ENCODE data around the gene SLC26A9.

SLC26A9 gene

DNA sequence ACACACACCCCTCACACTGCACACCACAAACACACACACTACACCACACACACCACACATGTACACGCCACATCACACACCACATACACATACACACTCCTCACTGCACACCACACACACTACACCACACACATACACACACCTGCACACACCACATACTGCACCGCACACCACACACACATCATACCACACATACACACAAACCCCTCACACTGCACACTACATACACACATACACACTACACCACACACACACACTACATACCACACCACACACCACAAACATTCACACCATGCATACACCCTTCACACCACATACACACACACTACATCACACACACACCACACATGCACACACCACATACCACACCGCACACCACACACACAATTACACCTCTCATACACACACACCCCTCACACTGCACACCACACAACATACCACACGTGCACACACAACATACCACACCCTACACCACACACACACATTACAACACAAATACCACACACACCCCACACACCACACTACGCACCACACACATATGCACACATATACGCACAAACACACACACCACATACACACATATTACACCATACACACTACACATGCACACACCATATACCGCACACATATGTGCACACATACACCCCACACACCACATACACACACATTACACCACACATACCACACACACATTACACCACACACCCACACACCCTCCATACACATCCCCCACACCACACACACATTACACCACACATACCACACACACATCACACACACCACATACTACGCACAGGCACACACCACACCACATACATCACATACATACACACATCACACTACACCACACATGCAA lies 30.3 kb upstream of the SLC26A9 start:
- DNase-seq, result no peak

DNA sequence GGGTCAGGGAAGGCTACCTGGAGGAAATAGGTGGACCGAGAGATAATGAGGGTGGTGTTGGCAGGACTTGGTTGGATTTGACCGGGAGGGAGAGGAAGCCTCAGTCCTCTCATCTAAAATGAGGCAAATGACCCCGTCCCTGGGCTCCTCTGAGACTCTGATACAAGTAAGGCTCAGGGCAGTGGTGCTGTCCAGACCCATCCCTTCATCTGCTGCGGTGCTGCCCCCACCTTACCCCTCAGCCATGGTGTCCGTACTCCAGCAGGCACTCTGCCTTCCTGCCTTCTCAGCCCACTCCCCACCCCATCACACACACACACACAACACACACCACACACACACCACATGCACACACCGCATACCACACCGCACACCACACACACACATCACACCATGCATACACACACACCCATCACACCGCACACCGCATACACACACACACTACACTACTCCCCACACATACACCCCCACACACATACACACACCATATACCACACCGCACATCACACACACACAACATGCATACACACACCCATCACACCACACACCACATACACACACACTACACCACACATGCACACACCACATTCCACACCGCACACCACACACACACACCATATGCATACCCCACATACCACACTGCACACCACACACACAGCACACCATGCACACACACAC lies 29.4 kb upstream of the SLC26A9 start:
- no peak for DNase-seq

DNA sequence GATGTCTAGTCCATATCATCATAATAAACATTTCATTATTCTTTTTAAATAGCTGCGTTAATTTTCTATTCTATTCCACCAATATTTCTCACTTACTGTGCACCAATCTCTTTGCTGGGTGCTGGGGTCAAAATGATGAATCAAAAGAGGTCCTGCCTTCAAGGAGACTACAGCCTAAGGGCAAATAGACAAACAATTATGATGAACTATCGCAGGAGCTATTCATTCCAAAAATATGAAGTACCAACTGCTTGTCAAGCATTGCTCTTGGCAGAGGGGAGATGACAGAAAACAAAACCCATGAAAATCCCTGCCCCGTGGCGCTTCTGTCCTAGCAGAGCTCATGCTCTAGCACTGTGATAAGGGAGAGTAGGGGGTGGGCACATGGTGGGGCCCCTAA lies 28.8 kb upstream of the SLC26A9 start:
- DNase-seq, result no peak

DNA sequence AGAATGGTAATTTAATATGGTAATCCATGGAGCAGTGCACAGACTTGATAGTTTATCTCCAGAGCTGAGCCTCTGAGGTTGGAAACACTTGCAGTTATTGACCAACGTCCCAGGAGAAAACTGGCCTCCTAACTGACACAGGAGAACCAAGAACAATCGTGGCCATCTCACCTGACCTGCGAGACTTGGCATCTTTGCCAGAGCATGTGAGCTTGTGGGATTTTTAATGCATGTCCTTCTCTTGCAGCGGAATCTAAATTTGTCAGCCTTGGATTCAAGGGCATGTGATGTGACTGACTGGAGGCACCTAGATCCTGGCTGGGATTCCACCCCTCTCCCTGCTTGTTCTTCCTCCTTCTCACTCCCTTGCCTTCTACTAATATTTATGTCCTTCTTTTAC lies 27.8 kb upstream of the SLC26A9 start:
- no peak for DNase-seq

DNA sequence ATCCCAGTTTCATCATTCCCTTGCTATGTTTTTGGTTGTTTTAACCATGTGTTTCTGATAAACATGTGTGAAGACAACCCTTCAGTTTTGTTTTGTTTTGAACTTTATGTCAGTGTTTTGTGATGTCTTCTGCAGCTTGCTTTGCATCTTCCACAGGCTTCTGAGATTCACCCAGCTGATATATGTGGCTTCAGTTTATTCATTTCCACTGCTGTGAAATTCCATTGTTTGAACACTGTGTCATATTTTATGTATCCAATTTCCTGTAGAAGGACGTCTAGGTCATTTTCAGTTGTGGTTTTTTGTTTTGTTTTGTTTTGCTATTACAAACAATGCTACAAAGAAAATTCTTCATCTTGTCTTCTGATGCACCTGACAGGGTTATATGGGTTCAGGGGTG lies 27.2 kb upstream of the SLC26A9 start:
- DNase-seq, result no peak

DNA sequence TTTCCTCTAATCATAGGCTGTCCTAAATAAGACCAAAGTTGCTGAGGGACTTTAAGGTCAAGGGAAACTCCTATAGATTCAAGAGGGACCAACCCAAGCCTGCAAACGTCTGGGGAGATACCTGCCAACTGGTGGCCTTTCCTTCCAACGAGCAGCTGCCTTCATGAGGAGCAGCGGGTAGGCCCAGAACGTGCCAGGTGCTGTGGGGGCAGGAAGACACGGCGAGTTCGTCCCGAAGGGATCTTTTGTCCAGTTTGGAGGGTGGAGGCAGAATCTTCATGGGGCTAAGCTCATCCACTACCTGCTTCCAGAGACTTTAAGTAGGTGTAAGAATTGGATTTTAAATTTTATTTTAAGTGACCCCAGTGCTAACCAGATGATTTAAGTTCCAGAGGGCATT lies 26.0 kb upstream of the SLC26A9 start:
- DNase-seq, result no peak

DNA sequence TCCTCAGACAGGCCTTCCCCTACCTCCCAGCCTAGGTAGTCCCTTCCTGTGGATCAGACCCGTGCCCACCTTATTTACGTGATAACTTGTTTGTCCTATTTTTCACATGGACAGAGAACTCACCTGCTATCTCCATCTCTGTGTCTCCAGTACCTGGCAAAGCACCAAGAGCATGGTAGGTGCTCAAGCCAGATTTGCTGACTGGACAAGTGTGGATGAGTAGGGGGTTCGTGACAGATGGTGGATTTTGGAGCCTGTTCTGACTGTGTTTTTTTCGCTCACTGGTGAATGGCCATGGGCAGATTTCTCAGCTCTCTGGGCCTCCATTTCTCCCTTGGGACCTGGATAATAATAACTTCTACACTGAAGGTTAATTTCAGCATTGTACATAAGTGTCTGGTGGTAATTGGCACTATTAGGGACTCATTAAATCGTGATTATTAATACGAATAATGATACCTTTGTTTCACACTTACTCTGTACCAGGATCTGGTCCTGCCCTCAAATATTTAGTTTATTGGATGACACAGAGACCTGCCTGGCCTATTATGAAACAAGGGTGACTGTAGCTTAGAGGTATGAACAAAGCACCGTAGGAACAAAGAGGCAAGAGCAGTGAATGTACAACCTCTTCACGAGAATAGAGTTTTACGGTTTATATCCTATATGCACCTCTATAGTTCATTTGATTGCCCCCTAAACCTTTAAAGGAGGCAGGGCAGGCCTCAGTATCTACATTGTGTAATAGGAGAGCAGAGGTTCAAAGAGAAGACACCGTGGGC lies 24.5 kb upstream of the SLC26A9 start:
- DNase-seq, result no peak

DNA sequence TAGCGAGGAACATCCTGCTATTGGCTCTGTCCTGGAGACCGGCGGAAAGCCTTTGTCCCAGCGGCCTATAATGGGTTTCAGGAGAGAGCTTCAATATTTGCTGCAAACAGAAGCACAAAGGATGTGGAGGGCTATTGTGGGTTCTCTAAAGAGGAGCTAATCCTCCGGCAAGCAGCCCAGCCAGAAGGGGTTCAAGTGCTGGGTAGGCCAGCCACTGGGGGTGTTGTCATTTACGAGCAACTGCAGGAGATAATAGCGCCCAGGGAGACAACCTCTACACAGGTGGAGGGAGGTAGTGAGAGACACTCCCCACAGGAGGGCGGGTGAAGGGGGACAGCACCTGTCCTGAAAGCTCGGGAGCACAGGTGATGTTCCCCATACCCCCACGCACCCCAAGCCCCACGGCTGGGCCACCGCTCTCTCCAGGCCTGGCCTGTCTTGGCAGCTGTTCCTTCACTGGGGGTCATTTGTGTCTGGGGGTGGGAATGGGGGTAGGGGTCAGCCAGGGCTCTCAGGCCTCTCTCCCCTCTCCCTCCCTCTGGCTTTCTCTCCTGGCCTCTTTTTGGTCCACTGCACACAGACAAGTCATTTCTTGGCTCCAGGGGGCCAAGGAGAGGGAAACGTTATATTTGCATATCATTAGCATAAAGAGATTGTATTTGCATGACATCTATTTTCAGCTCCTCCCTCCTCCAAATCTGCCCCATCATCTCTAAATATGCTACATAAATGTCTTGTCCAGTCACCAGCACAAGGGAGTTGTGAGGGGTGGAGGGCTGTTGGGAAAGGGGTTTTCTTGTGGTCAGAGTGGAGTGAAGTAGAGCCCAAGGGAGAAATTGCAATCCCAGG lies 22.0 kb upstream of the SLC26A9 start:
- DNase-seq, result no peak

DNA sequence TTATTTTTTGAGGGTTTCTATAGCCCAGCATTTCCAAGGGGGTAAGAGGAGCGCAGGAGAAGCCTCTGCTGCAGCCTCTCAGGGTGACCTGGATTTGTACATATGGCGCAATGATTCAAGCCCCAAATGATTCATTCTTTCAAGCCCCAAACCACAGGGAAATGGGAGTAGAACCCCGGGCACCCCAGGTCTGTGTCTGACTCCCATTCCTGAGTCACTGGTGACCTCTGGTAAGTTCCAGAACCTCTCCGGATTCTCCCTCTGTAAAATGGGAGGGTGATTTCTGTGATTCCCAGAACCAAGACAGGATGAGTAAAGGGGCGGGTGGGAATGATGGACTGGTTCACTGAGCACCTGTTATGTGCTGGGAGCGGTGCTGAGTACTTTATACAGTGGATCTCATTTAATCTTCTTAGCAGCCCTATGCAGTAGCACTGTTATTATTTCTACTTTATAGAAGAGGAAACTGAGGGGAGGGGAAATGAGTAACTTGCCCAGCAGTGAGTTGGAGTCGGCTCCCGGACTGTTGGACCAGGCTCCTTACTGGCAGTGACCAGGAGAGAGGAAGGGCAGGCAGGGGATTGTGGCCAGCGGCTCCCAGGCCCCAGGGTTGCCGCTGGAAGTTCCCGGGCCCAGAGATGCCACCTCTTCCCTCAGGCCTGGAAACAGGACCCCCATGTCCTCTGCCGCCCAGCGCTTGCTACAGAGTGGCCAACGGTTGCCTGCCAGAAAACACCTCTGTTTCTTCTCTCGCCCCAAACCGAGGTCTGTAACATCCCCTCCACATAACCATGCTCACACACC lies 20.3 kb upstream of the SLC26A9 start:
- no peak for DNase-seq

DNA sequence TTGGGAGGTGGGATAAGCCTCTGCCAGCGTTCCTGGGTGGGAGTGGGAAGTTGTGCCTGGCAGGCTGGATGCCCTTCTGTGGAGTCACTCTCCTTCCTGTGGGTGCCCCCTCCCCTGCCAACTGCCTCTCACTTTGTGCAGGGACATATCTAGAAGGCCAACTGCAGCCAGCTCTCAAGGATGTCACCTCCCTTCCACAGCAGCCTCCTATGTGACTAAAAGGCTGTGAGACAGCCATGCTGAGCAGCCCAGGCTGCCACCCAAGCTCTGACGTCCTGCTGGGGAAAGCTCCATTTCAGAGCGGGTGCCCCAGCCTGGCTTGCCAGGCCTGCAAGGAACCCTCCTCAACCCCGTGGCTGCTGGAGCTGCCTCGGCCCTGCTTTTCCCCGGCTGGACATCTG lies 19.6 kb upstream of the SLC26A9 start:
- DNase-seq, result no peak

DNA sequence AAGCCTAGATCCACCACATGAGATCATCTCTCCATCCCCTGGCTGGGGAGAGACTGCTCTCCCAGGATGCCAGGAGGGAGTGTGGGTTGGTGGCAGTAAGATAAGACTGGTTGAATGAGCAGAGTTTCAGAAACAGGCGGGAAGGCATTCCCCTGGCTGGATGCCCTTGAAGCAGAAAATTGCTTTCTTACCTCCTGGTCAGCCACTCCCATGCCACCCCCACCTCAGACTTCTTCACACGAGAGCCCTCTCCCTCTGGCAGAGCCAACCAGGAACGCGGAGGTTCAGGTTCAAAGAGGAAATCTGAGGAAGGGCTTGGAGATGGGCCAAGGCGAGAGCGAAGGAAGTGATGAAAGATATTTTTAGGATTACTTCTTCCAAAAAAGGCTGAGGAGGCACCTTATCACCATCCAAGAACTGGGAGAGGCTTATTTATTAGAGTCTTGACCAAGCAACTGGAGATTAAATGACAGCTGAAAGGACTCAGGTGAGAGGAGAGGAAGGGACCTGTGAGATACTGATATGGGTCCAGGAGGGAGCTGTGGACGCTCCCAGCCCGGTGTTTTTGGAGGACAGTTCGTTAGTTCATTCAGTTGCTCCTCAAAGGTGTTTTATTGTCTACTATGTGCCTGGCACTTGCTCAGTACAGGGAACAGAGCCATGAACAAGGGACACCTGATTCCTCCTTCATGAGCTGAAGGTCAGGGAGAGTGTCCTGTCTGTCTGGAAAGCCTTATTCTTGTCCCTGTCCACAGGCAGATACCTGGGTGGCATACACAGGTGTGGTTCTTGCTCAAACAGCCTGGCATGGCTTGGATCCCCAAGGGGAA lies 18.9 kb upstream of the SLC26A9 start:
- DNase-seq, result no peak

DNA sequence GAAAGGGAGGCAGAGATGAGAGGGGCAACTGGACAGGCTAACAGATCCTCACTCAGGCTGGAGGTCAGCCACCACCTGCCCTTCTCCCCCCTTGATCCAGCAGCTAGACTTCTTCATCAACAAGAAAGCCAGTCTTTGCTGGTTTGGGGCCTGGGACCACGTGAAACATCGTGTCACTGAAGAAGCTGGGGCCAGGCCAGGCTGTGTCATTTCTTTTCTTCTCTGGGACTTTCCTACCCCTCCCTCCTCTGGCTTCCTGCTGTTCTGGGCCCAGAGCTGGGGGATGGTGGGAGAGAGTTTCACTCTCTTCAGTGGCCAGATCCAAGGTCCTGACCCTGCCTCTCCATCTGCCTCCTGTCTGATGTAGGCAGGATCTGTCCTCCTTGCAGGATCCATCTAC lies 18.1 kb upstream of the SLC26A9 start:
- DNase-seq, result no peak

DNA sequence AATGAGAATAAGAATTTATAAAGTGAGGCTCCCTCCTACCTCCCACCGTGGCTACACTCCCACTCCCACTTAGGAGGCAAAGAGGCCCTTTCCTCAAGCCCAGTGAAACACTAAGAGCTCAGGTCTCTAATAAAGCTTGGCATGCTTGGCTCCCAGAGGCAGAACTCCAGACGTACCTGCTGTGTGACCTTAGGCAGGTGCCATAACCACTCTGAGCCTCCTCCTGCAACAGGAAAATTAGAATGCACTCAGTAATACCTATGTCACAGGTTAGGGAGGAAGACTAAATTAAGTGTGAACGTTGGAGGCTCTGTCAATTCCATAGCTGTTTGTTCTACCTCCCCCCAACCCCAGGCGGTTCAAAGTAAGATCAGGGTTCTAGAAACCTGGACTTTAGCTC lies 16.5 kb upstream of the SLC26A9 start:
- no peak for DNase-seq

DNA sequence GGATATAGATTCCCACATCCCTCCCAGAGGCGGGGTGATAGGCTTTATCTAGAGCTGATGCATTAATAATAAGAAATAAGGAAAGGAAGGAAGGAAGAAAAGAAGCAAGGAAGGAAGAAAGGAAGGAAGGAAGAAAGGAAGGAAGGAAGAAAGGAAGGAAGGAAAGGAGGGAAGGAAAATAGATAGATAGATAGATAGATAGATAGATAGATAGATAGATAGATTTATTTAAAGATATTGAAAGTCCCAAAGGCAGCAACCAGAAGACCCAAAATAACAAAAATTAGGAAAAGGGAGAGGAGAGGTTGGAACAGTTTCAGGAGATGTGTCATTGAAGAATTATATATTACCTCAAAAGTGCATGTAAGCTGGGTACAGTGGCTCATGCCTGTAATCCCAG lies 12.2 kb upstream of the SLC26A9 start:
- no peak for DNase-seq

DNA sequence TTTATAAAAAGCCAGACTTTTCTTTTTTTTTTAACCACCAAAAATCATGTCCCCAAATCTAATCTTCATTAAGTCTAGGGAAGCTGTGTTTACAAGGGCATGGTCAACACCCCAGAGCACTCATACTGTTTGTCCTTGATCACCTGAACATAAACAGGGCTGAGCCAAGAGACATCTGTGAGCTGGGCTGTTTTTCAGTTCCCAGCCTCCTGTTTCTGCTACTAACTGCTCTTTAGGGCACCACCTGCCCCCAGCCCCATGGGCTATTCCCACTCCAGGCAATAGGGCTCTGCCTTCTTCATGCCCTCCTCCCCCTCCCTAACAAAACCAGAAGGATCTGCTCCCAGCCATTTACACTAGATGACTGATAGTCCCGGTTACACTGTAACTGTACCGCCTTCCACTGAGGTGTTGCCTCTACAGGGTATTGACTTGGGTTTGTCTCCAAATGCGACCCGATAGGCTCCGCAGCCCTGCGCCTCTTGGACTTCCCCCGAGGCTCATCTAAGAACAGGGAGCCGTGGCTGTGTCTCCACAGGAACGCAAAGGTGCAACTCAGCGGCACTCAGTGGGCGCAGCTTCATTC lies 11.7 kb upstream of the SLC26A9 start:
- no peak for DNase-seq

DNA sequence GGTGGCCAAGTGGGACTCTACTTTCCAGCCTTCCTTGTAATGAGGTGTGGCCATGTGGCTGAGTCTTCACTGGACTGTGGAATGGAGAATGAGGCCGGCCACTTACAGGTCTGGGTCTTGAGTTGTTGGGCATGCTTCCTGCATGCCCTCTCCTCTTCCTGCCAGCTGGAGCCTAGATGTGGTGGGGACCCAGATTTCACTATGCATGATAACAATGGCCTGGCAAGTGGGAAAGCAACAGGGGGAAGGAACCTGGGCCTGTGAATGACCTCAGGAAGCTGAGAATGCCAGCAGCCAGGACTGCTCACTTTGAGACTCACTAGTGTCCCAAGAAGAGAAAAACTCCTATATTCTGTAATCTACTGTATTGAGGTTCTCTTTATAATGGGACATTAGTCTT lies 8.5 kb upstream of the SLC26A9 start:
- no peak for DNase-seq

DNA sequence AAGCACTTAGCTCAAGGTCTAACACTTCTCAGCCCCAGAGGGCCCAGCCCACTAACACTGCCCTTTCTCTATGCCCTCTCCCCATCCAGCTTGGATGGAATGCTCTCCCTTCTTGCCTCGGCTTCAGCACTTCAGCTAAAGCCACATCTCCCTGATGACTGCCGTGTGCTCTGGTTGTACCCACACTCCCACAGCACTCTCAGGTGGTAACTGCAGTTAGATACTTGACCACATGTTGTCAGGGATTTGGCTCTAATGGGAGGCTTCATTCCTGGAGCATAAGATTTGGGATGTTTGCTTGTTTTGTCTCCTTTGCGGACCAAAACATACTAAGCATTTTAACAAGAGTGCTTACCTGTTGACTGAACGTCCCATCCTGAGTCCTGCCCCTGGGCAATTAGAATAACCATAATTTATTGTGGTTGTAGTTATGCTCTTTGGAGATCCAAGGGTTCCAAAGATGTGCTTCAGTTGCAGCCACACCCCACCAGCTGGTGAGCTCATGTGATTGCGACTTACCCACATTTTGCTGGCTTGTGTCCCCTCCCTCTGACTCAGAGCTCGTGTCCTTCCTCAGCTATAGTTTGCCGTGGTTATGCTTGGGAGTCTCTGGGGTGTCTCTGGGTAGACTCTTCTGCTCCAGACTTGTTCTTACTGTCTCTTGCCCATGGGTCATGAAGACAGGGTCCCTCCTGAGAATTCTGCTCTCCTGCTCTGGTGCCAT lies 7.7 kb upstream of the SLC26A9 start:
- no peak for DNase-seq

DNA sequence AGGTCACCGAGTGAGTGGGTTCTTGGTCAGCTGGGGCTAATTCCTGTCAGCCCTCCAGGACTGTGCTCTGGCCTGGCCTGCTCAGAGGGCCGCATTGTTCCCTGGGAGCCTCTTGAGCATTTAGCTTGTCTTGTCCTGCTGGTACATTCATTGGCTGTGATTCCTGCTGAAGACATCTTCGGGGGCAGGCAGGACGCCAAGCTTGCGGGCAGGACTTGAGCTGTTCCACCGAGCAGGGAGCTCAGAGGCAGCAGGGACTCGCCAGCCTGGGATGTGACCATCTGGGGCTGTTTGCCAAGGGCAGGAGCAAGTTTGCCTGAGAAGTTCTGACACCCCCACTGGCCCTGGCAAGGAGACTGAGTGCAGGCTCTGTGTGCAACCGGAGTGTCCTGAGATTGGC lies 7.0 kb upstream of the SLC26A9 start:
- no peak for DNase-seq

DNA sequence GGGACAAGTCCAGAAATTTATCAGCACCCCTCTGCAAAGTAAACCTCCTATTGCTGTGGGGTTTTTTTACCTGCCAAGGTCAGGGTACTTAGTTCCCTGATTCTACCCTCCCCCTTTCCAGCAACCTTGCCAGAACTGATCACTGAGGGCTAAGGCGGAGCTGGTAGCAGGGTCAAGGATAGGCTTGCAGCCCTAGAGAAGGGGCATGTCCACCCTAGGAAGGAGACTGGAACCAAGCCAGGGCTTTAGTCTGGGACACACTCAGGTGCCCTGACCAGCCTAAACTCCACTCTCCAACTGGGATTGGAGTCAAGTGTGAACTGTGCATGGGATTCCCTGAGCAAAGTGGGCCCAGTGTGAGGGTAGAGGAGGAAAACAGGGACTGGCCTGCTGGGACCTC lies 6.5 kb upstream of the SLC26A9 start:
- no peak for DNase-seq

DNA sequence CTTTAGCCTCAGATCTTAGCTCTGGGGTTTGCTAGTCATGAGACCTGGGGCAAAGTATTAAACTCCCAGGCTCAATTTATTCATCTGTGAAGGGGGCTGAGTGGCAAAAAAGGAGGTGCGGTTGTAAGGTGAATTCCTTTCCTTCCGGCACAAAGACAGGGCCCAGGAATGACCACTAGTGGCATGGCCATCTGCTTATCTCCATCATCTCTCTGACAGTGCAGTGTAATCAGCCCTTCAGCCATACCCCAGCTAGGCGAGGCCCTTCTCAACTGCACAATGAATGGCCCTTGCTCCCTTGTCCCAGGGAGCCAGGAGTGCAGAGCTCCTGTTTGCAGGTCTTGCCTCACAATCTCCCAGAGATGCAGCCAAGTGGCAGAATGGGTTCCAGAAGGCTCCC lies 5.6 kb upstream of the SLC26A9 start:
- DNase-seq, result no peak
